Epithelial cell of esophagus (primary cell): ENCODE measurements around the gene CCDC141.

ENCODE experiments used
- DNase-seq: peaks from one replicate; pipeline ENCODE4 v3.0.0; 2010; ENCODE audit warnings: low read depth
- H3K4me3 ChIP-seq: 2 replicates; pipeline ENCODE4 v1.5.1; 2011; ENCODE audit warnings: mild to moderate bottlenecking, low read length, control low read depth
- CTCF ChIP-seq: IDR thresholded peaks from 2 replicates; pipeline ENCODE4 v1.5.1; 2011; ENCODE audit warnings: low read depth, mild to moderate bottlenecking, low read length, control low read depth, inconsistent platforms; ENCODE audit not compliant: insufficient read depth; ENCODE audit errors: missing control alignments

The CCDC141 gene

GRCh38 chr2:178924817-178925216 lies 125.1 kb downstream of the CCDC141 start:
- no peak for TF ChIP-seq CTCF
- DNase-seq = peak; percentile 11
- H3K4me3 ChIP-seq = no peak overlapping the region

GRCh38 chr2:178923546-178923945 lies 126.4 kb downstream of the CCDC141 start:
- no peak for DNase-seq

DNA sequence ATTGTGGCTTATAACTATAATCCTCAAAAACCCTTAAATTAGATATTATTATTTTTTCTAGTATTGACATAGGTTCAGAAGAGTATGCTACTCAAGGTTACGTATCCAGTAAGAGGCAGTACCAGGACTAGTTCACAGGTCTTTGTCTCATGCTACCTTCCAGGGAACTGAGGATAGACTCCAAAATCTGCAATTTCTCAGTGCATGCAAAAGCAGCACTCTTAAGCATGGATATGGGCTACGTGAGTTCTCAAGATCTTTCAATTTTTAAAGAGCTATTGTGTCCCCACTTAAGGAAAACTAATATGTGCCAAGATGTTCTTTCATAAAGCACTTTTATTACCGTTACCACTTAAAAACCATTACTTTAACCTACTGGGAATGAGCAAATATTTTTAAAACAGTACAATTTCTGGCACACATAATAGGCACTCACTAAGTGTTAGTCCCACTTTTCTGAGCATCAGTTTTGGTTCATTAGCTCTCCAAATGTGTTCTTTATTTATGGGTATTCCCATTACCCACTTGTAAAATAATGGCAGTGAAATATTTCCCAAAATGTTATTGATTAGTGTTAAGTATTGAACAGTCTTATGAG lies 128.9 kb downstream of the CCDC141 start:
- no peak for TF ChIP-seq CTCF
- H3K4me3 ChIP-seq = no peak overlapping the region
- no peak for DNase-seq

More at GRCh38 chr2:178923546-178923945, 126.4 kb downstream of the CCDC141 start:
- no peak overlapping the region for H3K4me3 ChIP-seq
- TF ChIP-seq CTCF = no peak

DNA sequence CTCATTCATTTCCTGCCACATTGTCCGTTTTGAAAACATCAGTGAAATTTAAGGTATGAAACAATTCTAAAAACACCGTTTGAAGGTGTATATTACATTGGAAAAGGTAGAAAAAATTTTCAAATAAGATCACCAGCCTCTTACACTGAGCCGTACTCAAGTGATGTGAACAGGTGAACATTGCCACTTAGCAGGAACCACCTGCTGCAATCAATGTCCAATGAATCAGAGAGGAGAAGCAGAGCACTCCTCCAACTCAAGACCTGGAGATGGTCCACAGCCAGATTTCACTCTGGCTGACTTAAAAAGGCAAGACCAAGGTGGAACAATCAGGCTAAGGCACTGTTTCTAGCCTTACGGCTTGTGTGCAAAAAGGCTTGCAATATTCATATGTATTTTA lies 132.4 kb downstream of the CCDC141 start:
- no peak overlapping the region for H3K4me3 ChIP-seq
- no peak for TF ChIP-seq CTCF
- DNase-seq = no peak

DNA sequence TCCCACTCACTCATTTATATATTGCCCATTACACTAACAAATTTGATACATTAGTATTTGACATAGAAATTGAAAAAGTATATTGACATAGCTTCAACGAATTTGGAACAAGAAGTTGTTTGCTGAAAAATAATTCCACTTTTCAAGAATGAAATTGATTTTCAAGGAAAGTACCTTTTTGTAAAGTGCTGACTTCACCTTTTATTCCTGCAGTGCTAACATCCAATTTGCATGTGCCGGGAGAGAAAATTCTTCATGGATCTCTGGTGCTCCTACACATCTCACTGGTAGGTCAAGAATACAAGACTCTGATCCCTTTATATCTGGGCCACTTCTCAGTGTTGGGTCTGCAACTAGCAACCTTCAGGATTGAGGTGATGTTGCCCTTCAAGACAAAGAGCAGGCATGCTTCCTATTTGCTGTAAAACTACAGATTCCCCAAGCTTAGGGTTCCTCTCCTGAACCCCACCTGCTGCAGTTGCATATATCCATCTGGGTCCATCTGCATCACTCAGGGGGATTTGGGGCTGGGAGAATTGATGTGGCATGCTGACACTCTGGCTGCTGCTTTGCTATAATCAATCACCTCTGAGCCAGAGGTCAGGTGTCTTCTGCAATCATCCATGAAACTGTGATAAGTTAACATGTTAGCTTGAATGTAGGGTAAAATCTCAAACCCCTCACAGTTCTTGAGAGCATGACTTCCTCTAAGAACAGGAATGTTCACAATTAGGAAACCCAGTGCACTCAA lies 134.3 kb downstream of the CCDC141 start:
- no peak for TF ChIP-seq CTCF
- H3K4me3 ChIP-seq = no peak overlapping the region
- no peak for DNase-seq

- DNase-seq = peak; percentile 88
- TF ChIP-seq CTCF = peak; percentile 97
- no peak overlapping the region for H3K4me3 ChIP-seq
These were observed 135.6 kb downstream of the CCDC141 start for GRCh38 chr2:178914259-178914849.

DNA sequence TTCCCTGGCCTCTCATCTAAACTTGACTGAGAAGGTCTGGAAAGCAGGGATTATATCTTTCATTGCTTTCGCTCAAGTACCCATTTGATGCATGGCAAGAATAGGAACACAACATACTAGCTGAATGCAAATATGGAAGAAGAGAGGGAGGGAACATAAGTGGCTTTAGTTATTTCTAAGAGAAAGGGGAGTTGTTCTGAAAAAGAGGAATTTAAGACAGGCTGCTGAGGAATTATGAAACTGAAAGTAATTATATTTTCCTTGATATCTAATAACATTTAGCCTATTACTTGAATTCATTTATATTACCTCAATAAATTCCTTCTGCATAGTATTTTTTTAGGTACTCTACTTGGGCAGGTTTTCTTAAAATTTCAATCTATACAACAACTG lies 136.9 kb downstream of the CCDC141 start:
- DNase-seq = no peak
- TF ChIP-seq CTCF = no peak
- no peak overlapping the region for H3K4me3 ChIP-seq
